Right lobe of liver (tissue), 6 donors: ENCODE measurements around the gene KMT5C. TPM values are rescaled to one million over a fixed set of nuclear protein-coding genes. Genes with fewer than 3 reads are reported as not detected.

Experiments used
- ATAC-seq, 4 donors: fragments of 200-7000 bp; cut with Tn5 transposase; one replicate each; pipeline ENCODE4 v1.9.1; 2020; ENCODE audit warnings: mild to moderate bottlenecking in 4 of 4, moderate library complexity in 4 of 4
- DNase-seq, 3 donors: peaks; one replicate each; pipeline ENCODE4 v3.0.0-alpha.2; 2020
- H3K27ac ChIP-seq, 3 donors: fragments of 200-600 bp; one replicate each; pipeline ENCODE4 v1.8.0; 2022
- H3K27me3 ChIP-seq, 2 donors: fragments of 200-600 bp; one replicate each; pipeline ENCODE4 v1.8.0; 2022
- H3K36me3 ChIP-seq, 4 donors: fragments of 200-600 bp; sonication (generic) in 1 of 4; one replicate each; pipeline versions ENCODE4 v1.5.1 to v1.8.0; 2017 to 2022; ENCODE audit warnings: control low read depth in 1 of 4
- H3K4me1 ChIP-seq, 4 donors: fragments of 200-600 bp; sonication (generic) in 1 of 4; one replicate each; pipeline versions ENCODE4 v1.5.1 to v1.8.0; 2017 to 2022; ENCODE audit warnings: control low read depth in 1 of 4
- H3K4me3 ChIP-seq, 3 donors: fragments of 200-600 bp; one replicate each; pipeline ENCODE4 v1.8.0; 2022
- H3K9me3 ChIP-seq, 4 donors: fragments of 200-600 bp; sonication (generic) in 1 of 4; one replicate each; pipeline versions ENCODE4 v1.5.1 to v1.8.0; 2017 to 2022; ENCODE audit warnings: control low read depth in 1 of 4
- CTCF ChIP-seq, 4 donors: fragments of 200-600 bp in 3 of 4; fragments of 450-650 bp in 1 of 4; IDR thresholded peaks; one replicate each; pipeline versions ENCODE4 v1.5.1 to v1.8.0; 2016 to 2022; ENCODE audit warnings: antibody characterized with exemption in 4 of 4, mild to moderate bottlenecking in 2 of 4
- POLR2A ChIP-seq: fragments of 450-650 bp; IDR thresholded peaks from one replicate; pipeline ENCODE4 v1.6.1; 2017; ENCODE audit warnings: antibody characterized with exemption, mild to moderate bottlenecking
- WGBS: methylation state at CpG from one replicate; pipeline ENCODE4 v1.1.6; 2018; ENCODE audit warnings: low coverage, low lambda C conversion rate; ENCODE audit not compliant: insufficient coverage; ENCODE audit errors: missing lambda C conversion rate; 5-methylcytosine and 5-hydroxymethylcytosine counted together
- intact Hi-C, 2 donors: fragments of 100-400 bp; cut with DNase I; formaldehyde crosslinking; loops; one replicate each; pipeline versions ENCODE4 v1.11.2 to v1.14.1; 2022
- total RNA-seq, 6 experiments: library from RNA; depleted of rRNA in 2 of 6; stranded (reverse); fragments of >200 nt in 2 of 6; fragmentation: NEBNext Ultra II Directional in 3 of 6; extraction: Animal tissue kit (Norgen Biotek cat#: 25700) in 3 of 6; gene quantifications; one replicate each; pipeline versions ENCODE4 v1.1.0 to v1.2.4, GENCODE V29; 2016 to 2023
- donor health status: DM: no; HTN: yes; CAD: no.
- donor health status: DM: no; HTN: no; CAD: no.
- donor health status: DM: no; HTN: no; CAD: no.
- donor health status: DM: no; HTN: yes; CAD: no.
- donor health status: DM: no; HTN: yes; CAD: no.

Gene KMT5C
- total RNA-seq, 6 experiments from 2014 or later: 2.3 to 5.3 (median 3.7) TPM

- DNase-seq (no peak), ATAC-seq (no peak)
- H3K36me3 ChIP-seq: no peaks in the 10 kb centered on the region
- no peak overlapping the region for H3K4me3 ChIP-seq
- H3K9me3 ChIP-seq: no peaks in the 10 kb centered on the region
- no peak overlapping the region for H3K27ac ChIP-seq
- H3K4me1 ChIP-seq: peaks cover 0 to 6% (median 0%) of the 10 kb centered on the region in 4 donors
- H3K27me3 ChIP-seq: peaks cover 0 to 11% of the 10 kb centered on the region in 2 donors
- WGBS: 48% methylated on average over 7 of the region's 11 CpGs
- intact Hi-C loops: no loop called here
- TF ChIP-seq POLR2A (no peak), CTCF (IDR thresholded peaks at IDR 0.05) (no peak)
Observed at GRCh38 chr19:55350620-55351315, 11.1 kb downstream of the KMT5C start.

- H3K27me3 ChIP-seq: peaks cover 0 to 11% of the 10 kb centered on the region in 2 donors
- DNase-seq (no peak), ATAC-seq (no peak)
- intact Hi-C loops: no loop called here
- peaks cover 0 to 6% (median 0%) of the 10 kb centered on the region in 4 donors for H3K4me1 ChIP-seq
- H3K27ac ChIP-seq: no peak overlapping the region
- no peak overlapping the region for H3K4me3 ChIP-seq
- H3K9me3 ChIP-seq: no peaks in the 10 kb centered on the region
- no CpG with 5 or more reads among the region's 6 CpGs for WGBS
- no peaks in the 10 kb centered on the region for H3K36me3 ChIP-seq
- no peak for TF ChIP-seq POLR2A
- no peak for TF ChIP-seq CTCF (IDR thresholded peaks at IDR 0.05)
Observed at GRCh38 chr19:55352040-55352439, 12.4 kb downstream of the KMT5C start.

- ATAC-seq: no peak
- Histone ChIP-seq H3K27me3 (peaks cover 0 to 11% of the 10 kb centered on the region in 2 donors), H3K9me3 (no peaks in the 10 kb centered on the region), H3K4me3 (no peak overlapping the region), H3K4me1 (peaks cover 0 to 6% (median 0%) of the 10 kb centered on the region in 4 donors), H3K36me3 (no peaks in the 10 kb centered on the region), H3K27ac (no peak overlapping the region)
- TF ChIP-seq CTCF (IDR thresholded peaks at IDR 0.05) (no peak), POLR2A (no peak)
- no peak for DNase-seq
- WGBS: 68% methylated on average over 18 of the region's 25 CpGs
- intact Hi-C loops: no loop called here
Observed at GRCh38 chr19:55352549-55353145, 13.0 kb downstream of the KMT5C start.

DNA sequence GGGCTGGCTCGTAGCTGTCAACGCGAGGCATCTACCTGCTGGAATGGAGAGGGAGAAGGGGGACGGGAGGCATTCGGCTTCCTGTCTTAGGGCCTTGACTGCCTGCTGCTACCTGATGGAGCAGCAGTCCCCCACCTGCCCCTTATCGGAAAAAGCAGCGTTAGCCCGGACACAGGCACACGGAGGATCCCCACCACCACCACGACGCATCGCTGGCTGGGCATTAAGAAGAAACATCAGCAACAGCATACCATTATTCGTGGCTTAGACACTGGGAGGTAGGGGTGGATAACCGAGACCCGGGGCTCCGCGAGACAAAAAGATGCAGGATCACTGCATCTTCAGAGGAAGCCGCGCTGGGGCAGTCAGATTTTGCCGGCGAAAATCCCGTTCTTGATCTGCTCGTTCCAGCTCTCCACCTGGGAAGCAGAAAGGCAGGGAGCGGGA, 13.7 kb downstream of the KMT5C start:
- intact Hi-C loops: no loop called here
- Histone ChIP-seq H3K27me3 (peaks cover 0 to 11% of the 10 kb centered on the region in 2 donors), H3K4me3 (peak overlapping the region; percentile 1 to 36 (median 4)), H3K9me3 (no peaks in the 10 kb centered on the region), H3K4me1 (peaks cover 0 to 6% (median 0%) of the 10 kb centered on the region in 4 donors), H3K27ac (no peak overlapping the region), H3K36me3 (no peaks in the 10 kb centered on the region)
- ATAC-seq (no peak), DNase-seq (no peak)
- WGBS: 3% methylated on average over 17 of the region's 24 CpGs
- no peak for TF ChIP-seq POLR2A
- TF ChIP-seq CTCF (IDR thresholded peaks at IDR 0.05): no peak
